PC-9 (cell line): ENCODE data around the gene LMO7. TPM values are rescaled to one million over a fixed set of nuclear protein-coding genes. Genes with fewer than 3 reads are reported as not detected.

Source experiments
- BruUV-seq: library from RNA; stranded (reverse); fragments of 400-500 nt; replicated peaks from 2 replicates; lab custom pipeline; 2021; lab: Mats Ljungman, UMichigan
- CTCF ChIA-PET: fragments of 300-600 bp; sonication (Branson Sonifier 250); formaldehyde crosslinking; loops from one replicate; lab custom pipeline; 2022; ENCODE audit warnings: antibody characterized with exemption; lab: Charles Lee
- POLR2A ChIA-PET: fragments of 300-600 bp; sonication (Branson Sonifier 250); formaldehyde crosslinking; loops from one replicate; lab custom pipeline; 2022; ENCODE audit warnings: antibody characterized with exemption; ENCODE audit not compliant: unreplicated experiment; lab: Charles Lee
- DNase-seq, 2 experiments: peaks; one replicate each; pipeline versions ENCODE4 v3.0.0 to v3.0.0-alpha.2; 2015 to 2022; ENCODE audit warnings: mixed read lengths in 1 of 2
- H2AFZ ChIP-seq: fragments of 200-600 bp; sonication (generic); 2 replicates; pipeline ENCODE4 v1.8.1; 2017; ENCODE audit warnings: antibody characterized with exemption
- H3F3A ChIP-seq: fragments of 200-600 bp; sonication (generic); 2 replicates; pipeline ENCODE4 v1.8.1; 2017; ENCODE audit warnings: antibody characterized with exemption, mild to moderate bottlenecking, low read depth; ENCODE audit not compliant: insufficient read depth
- H3K27ac ChIP-seq: fragments of 200-600 bp; sonication (generic); 2 replicates; pipeline ENCODE4 v1.6.1; 2016; ENCODE audit warnings: mixed run types
- H3K27me3 ChIP-seq: fragments of 200-600 bp; sonication (generic); 2 replicates; pipeline ENCODE4 v1.6.1; 2016; ENCODE audit warnings: low read depth, mixed run types; ENCODE audit not compliant: insufficient read depth
- H3K36me3 ChIP-seq: fragments of 200-600 bp; sonication (generic); 2 replicates; pipeline ENCODE4 v1.6.1; 2016; ENCODE audit warnings: low read depth, mixed run types
- H3K4me1 ChIP-seq: fragments of 200-600 bp; sonication (generic); replicated peaks from 2 replicates; pipeline ENCODE4 v1.6.1; 2016; ENCODE audit warnings: mixed run types; ENCODE audit not compliant: insufficient read depth
- H3K4me2 ChIP-seq: fragments of 200-600 bp; sonication (generic); 2 replicates; pipeline ENCODE4 v1.6.1; 2017; ENCODE audit warnings: mixed run types
- H3K4me3 ChIP-seq: fragments of 200-600 bp; sonication (generic); 2 replicates; pipeline ENCODE4 v1.6.1; 2016; ENCODE audit warnings: mixed run types
- H3K79me2 ChIP-seq: fragments of 200-600 bp; sonication (generic); 2 replicates; pipeline ENCODE4 v1.6.1; 2017; ENCODE audit warnings: low read depth, mixed run types
- H3K9me2 ChIP-seq: fragments of 200-600 bp; sonication (generic); 2 replicates; pipeline ENCODE4 v1.8.1; 2017; ENCODE audit warnings: mild to moderate bottlenecking; ENCODE audit not compliant: insufficient read depth
- H3K9me3 ChIP-seq: fragments of 200-600 bp; sonication (generic); 2 replicates; pipeline ENCODE4 v1.8.1; 2016; ENCODE audit warnings: low read depth; ENCODE audit not compliant: insufficient read depth
- H4K20me1 ChIP-seq: fragments of 200-600 bp; sonication (generic); 2 replicates; pipeline ENCODE4 v1.8.1; 2017; ENCODE audit not compliant: insufficient read depth
- EZH2 ChIP-seq: fragments of 200-600 bp; sonication (generic); IDR thresholded peaks from 2 replicates; pipeline ENCODE4 v1.8.0; 2017; ENCODE audit warnings: antibody characterized with exemption, low read depth
- intact Hi-C: fragments of 100-400 bp; cut with micrococcal nuclease; formaldehyde crosslinking; loops from one replicate; pipeline ENCODE4 v1.10.0; 2022; ENCODE audit not compliant: unreplicated experiment
- total RNA-seq: library from RNA; stranded (reverse); gene quantifications from 2 replicates; pipeline ENCODE4 v1.2.3, GENCODE V29; 2021
- TF ChIP-seq, protein P1 (sequence below): fragments of 200-600 bp; sonication (generic); conservative IDR thresholded peaks from 2 replicates; pipeline ENCODE4 v1.6.1; 2017; ENCODE audit warnings: mixed run types, antibody characterized with exemption, mild to moderate bottlenecking, moderate library complexity

The LMO7 gene
- total RNA-seq, 1 experiment from 2014 or later = 93.0 TPM

DNA sequence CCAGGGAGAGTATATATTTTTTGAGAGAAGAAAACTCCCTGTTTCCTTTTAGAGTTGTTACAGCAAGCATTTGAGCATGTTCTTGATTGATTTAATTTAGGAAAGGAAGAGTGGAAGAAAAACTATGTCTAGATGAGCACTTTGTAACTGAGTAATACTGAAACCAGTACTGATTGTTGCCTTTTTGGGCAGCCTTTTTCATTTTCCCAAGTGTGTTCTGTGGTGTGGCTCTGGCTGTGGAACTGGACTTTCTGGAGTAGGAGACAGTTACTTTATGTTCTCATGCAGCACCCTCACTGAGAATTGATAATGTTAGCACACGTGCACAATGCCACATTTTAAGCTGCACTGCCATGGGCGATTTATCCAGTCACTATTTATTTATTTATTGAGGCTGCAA lies 211.5 kb downstream of the LMO7 start:
- Histone ChIP-seq H3K4me1 (no peaks in the 10 kb centered on the region), H3K27ac (no peak overlapping the region), H3K79me2 (no peaks in the 10 kb centered on the region), H3F3A (no peaks in the 10 kb centered on the region), H3K9me3 (no peaks in the 10 kb centered on the region), H2AFZ (no peak overlapping the region), H3K4me3 (no peak overlapping the region), H3K9me2 (no peaks in the 10 kb centered on the region), H3K4me2 (no peak overlapping the region), H3K36me3 (peaks cover 30% of the 10 kb centered on the region), H3K27me3 (no peaks in the 10 kb centered on the region), H4K20me1 (no peaks in the 10 kb centered on the region)
- intact Hi-C loops = no loop called here
- BruUV-seq = no TSS peak
- ChIA-PET POLR2A (no interaction called here), CTCF (no interaction called here)
- no peak for DNase-seq
- no peak for TF ChIP-seq EZH2
- TF ChIP-seq, protein P1, sequence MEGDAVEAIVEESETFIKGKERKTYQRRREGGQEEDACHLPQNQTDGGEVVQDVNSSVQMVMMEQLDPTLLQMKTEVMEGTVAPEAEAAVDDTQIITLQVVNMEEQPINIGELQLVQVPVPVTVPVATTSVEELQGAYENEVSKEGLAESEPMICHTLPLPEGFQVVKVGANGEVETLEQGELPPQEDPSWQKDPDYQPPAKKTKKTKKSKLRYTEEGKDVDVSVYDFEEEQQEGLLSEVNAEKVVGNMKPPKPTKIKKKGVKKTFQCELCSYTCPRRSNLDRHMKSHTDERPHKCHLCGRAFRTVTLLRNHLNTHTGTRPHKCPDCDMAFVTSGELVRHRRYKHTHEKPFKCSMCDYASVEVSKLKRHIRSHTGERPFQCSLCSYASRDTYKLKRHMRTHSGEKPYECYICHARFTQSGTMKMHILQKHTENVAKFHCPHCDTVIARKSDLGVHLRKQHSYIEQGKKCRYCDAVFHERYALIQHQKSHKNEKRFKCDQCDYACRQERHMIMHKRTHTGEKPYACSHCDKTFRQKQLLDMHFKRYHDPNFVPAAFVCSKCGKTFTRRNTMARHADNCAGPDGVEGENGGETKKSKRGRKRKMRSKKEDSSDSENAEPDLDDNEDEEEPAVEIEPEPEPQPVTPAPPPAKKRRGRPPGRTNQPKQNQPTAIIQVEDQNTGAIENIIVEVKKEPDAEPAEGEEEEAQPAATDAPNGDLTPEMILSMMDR = no peak

- Histone ChIP-seq H3K4me2 (no peak overlapping the region), H3K36me3 (peaks cover 17% of the 10 kb centered on the region), H3K9me3 (no peaks in the 10 kb centered on the region), H3K4me1 (no peaks in the 10 kb centered on the region), H4K20me1 (no peaks in the 10 kb centered on the region), H3K9me2 (no peaks in the 10 kb centered on the region), H3F3A (no peaks in the 10 kb centered on the region), H2AFZ (no peak overlapping the region), H3K4me3 (no peak overlapping the region), H3K27me3 (no peaks in the 10 kb centered on the region), H3K79me2 (no peaks in the 10 kb centered on the region), H3K27ac (no peak overlapping the region)
- POLR2A ChIA-PET = no interaction called here
- CTCF ChIA-PET = interaction anchor here (0.6 kb wide), 1 partner anchor 15 kb away, joined by 6 read pairs; no protein-coding TSS in a partner anchor
- TF ChIP-seq EZH2 = no peak
- TF ChIP-seq, protein P1 = no peak
- no TSS peak for BruUV-seq
- no peak for DNase-seq
- intact Hi-C loops = no loop called here
These were observed 214.8 kb downstream of the LMO7 start for GRCh38 chr13:75850916-75851315.

- H3K36me3 ChIP-seq = peaks cover 17% of the 10 kb centered on the region
- intact Hi-C loops = no loop called here
- CTCF ChIA-PET = no interaction called here
These were observed 219.1 kb downstream of the LMO7 start for GRCh38 chr13:75855216-75855615.

More at GRCh38 chr13:75855216-75855615, 219.1 kb downstream of the LMO7 start:
- POLR2A ChIA-PET = no interaction called here
- no peak overlapping the region for H3K27ac ChIP-seq
- no peak for DNase-seq
- H3K79me2 ChIP-seq = no peaks in the 10 kb centered on the region
- no peaks in the 10 kb centered on the region for H3K9me3 ChIP-seq
- H3F3A ChIP-seq = no peaks in the 10 kb centered on the region
- H3K4me3 ChIP-seq = no peak overlapping the region
- no peaks in the 10 kb centered on the region for H3K9me2 ChIP-seq
- H3K4me2 ChIP-seq = no peak overlapping the region
- H3K27me3 ChIP-seq = no peaks in the 10 kb centered on the region
- no peaks in the 10 kb centered on the region for H4K20me1 ChIP-seq
- H2AFZ ChIP-seq = no peak overlapping the region
- TF ChIP-seq, protein P1 = no peak
- no peak for TF ChIP-seq EZH2
- H3K4me1 ChIP-seq = no peaks in the 10 kb centered on the region
- no TSS peak for BruUV-seq
